Ascending aorta (tissue), 2 donors: ENCODE data around the gene ZNF275. TPM values are rescaled to one million over a fixed set of nuclear protein-coding genes. Genes with fewer than 3 reads are reported as not detected.

Source experiments
- DNase-seq, 2 donors: peaks; one replicate each; pipeline ENCODE4 v3.0.0-alpha.2; 2019; ENCODE audit warnings: low spot score in 2 of 2
- H3K27ac ChIP-seq, 2 donors: fragments of 200-600 bp; sonication (generic); one replicate each; pipeline ENCODE4 v1.5.1; 2016 to 2017; ENCODE audit warnings: mild to moderate bottlenecking in 1 of 2
- H3K27me3 ChIP-seq: fragments of 200-600 bp; sonication (generic); one replicate; pipeline ENCODE4 v1.5.1; 2017
- H3K36me3 ChIP-seq, 2 donors: fragments of 200-600 bp; sonication (generic); one replicate each; pipeline ENCODE4 v1.5.1; 2016
- H3K4me1 ChIP-seq, 2 donors: fragments of 200-600 bp; sonication (generic); one replicate each; pipeline ENCODE4 v1.5.1; 2016 to 2017; ENCODE audit warnings: mild to moderate bottlenecking in 1 of 2
- H3K4me3 ChIP-seq, 2 donors: fragments of 200-600 bp; sonication (generic); one replicate each; pipeline ENCODE4 v1.5.1; 2016 to 2017; ENCODE audit warnings: mild to moderate bottlenecking in 1 of 2
- H3K9me3 ChIP-seq, 2 donors: fragments of 200-600 bp; sonication (generic); one replicate each; pipeline ENCODE4 v1.5.1; 2016
- CTCF ChIP-seq, 3 experiments: fragments of 200-600 bp in 2 of 3; fragments of 450-650 bp in 1 of 3; sonication (generic) in 2 of 3; IDR thresholded peaks; one replicate each; pipeline ENCODE4 v1.5.1; 2016 to 2019; ENCODE audit warnings: antibody characterized with exemption in 3 of 3, mild to moderate bottlenecking in 1 of 3, moderate library complexity in 1 of 3
- intact Hi-C: fragments of 100-400 bp; cut with DNase I; formaldehyde crosslinking; loops from one replicate; pipeline ENCODE4 v1.15.1; 2023
- total RNA-seq: library from RNA; depleted of rRNA; stranded (reverse); fragments of >200 nt; gene quantifications from one replicate; pipeline ENCODE4 v1.1.0, GENCODE V29; 2016

The ZNF275 gene
- total RNA-seq, 1 donor from 2014 or later = 2.2 TPM

GRCh38 chrX:153400146-153401132, 66.5 kb downstream of the ZNF275 start:
- no peak for DNase-seq
- Histone ChIP-seq H3K9me3 (no peaks in the 10 kb centered on the region), H3K27me3 (peaks cover 8% of the 10 kb centered on the region), H3K27ac (no peak overlapping the region), H3K4me1 (no peaks in the 10 kb centered on the region), H3K36me3 (no peaks in the 10 kb centered on the region), H3K4me3 (no peak overlapping the region)
- peak in 2 of 3 experiments; percentile 26 to 35 for TF ChIP-seq CTCF (IDR thresholded peaks at IDR 0.05)
- intact Hi-C loops = no loop called here

- Histone ChIP-seq H3K27me3 (peaks cover 1% of the 10 kb centered on the region), H3K4me1 (no peaks in the 10 kb centered on the region), H3K36me3 (no peaks in the 10 kb centered on the region), H3K9me3 (no peaks in the 10 kb centered on the region), H3K27ac (no peak within 1 kb of the TSS), H3K4me3 (no peak within 1 kb of the TSS)
- intact Hi-C loops = no loop called here
- no peak for TF ChIP-seq CTCF (IDR thresholded peaks at IDR 0.05)
- no peak for DNase-seq
Measured at GRCh38 chrX:153401133-153401764, 67.3 kb downstream of the ZNF275 start, which contains the start of gene PNMA6E. PNMA6E (minus strand) TSS chrX:153401350; CDS start chrX:153398849, 2,501 bp downstream.

Other genes with a start within 250 kb of the ZNF275 start
- not detected for gene MAGEA1, start 154.9 kb upstream of the ZNF275 start, total RNA-seq
- not detected for gene PNMA6F, start 12.4 kb upstream of the ZNF275 start, total RNA-seq
- not detected for gene PNMA6E, start 67.2 kb downstream of the ZNF275 start, total RNA-seq
- 0.96 TPM for gene ZFP92, start 77.3 kb downstream of the ZNF275 start, total RNA-seq
- 0.21 TPM for gene TREX2, start 111.9 kb downstream of the ZNF275 start, total RNA-seq
- 22.5 TPM for gene HAUS7, start 136.4 kb downstream of the ZNF275 start, total RNA-seq
- gene BGN, start 160.8 kb downstream of the ZNF275 start, total RNA-seq = 1,387 TPM
- 0.32 TPM for gene ATP2B3, start 183.5 kb downstream of the ZNF275 start, total RNA-seq